NCI-H1105 treated with DMSO at 0.1 percent for 48 hours (cell line): ENCODE measurements around the gene MAPK4.
"Not testable (repeated sequence)": the region's sequence is repeated elsewhere in the genome, so short reads cannot be mapped to it uniquely, and the experiment has no call there.

Experiments
- DNase-seq: peaks from one replicate; lab custom pipeline; 2025; lab: John Stamatoyannopoulos, UW

Gene MAPK4

DNA sequence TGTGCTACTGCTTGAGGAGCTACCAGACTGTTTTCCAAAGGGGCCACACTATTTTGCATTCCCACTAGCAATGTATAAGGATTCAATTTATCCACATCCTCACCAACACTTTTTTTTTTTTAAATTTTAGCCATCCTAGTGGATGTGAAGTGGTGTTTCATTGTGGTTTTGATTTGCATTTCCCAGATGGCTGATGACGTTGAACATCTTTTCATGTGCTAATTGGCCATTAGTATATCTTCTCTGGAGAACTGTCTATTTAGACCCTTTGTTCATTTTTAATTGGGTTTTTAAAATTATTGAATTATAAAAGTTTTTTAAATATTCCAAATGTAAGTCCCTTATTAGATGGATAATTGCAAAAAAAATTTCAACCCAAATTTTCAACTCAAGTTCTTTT, 121.1 kb downstream of the MAPK4 start:
- DNase-seq = no peak

DNA sequence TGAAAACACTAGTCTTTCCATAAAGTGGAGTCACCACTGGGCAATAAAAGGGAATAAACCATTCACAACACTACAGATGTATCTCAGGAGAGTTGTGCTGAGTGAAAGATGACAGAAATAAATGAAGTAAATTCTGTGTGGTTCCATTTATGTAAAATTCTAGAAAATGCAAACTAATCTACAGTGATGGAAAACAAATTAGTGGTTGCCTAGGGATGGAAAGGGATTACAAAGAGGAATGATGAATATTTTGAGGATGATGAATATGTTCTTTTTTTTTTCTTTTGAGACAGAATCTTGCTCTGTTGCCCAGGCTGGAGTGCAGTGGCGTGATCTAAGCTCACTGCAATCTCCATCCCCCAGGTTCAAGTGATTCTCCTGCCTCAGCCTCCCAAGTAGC, 123.0 kb downstream of the MAPK4 start:
- DNase-seq = no peak

DNA sequence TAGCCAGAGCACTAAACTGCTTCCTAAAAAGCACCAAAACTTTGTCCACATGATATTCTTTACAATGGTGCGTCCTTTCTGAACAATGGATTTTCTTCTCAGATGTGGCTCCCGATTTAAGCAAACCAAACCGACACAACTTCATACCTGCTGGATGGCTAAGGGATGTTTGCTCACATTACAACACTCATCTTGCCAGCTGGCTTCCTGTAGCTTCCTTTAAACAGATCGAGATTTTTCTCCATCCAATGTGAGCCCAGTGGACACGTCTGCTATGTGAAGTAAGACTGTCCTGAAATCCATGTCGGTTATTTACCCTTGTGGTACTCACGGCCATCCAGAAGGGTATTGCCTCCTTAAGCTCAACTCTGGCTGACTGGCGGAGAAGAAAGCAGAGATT, 126.5 kb downstream of the MAPK4 start:
- no peak for DNase-seq

DNA sequence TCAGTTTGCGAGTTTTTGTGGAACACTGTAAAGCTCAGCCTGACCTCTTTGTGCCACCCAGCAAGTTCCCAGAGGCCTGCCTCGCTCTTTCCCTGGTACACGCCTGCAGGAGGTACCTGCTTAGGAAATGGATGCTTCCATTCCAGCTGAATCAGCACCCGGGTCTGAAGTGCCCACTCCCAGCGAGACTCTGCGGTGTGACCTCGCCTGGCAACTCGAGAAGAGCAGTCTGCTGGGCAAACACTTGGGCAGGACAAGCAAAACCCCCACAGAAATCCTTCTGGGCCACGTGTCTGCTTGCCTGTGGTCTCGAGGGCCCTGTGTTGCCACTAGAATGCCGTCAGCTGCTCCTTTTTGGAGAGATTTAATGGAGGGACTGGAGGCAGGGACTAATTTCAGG, 127.6 kb downstream of the MAPK4 start:
- DNase-seq = no peak

DNA sequence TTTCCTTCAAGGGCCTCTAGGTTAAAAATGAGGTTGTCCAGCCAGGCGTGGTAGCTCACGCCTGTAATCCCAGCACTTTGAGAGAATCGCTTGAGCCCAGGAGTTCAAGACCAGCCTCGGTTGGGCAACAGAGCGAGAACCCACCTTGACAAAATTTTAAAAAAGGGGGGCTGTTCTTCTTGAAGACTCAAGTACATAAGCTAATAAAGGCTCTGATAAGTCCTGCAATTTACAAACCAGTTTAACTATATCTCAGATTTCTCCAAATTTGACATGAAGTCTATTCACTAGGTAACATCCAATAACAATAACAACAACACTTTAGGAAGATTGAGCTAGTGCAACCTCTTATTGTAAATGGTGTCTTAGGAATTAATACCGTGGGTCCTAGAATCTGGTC, 129.7 kb downstream of the MAPK4 start:
- DNase-seq = no peak

DNA sequence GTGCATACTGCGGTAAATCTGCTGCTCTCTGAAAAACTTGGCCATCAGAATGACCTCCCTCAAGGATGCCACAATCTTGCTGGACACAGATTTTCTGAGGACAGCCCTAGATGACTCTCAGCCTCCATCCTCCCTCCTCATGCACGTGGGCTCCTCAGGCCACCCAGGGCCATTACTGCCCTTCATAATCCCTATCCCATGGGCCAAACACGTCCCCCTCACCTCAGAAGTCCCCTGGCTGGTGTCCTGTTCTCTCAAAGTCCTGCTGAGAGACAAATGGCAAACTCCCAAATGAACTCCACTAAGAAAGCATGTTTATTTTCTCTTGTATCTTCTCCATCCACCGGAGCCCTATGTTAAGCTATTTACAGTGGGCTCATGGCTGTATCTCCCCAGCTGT, 134.3 kb downstream of the MAPK4 start:
- no peak for DNase-seq

DNA sequence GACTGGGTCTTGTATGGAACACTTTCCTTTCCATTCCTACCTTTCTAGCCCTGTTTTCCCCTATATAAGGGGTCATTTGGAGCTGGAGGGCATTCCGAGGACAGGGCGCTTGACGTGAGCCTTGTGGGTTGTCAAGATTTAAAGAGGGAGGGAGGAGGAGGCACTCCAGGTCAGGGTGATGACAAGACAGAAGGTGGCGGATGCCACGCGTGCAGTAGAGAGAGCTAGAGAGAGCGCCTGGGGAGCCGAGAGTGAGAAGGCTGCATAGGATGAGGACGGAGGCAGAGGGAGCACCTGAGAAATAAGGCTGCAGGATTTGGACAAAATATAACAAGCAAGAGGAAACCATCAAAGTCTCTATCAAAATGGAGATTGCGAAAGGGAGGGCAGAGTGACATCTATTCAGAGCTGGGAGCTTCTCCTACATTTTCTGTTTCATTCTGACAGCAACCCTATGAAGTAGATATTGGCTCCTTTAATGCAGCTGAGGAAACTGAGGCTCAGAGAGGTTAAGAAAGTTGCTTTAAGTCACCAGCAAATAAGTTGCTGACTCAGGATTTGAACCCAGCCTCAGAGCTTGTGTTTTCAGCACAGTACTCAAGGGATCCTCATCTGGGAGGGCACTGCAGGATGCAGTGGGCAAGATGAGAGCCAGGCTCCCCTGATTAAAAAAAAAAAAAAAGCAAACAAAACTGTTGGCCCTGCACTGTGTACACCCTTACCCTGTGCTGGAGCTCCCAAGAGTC, 135.7 kb downstream of the MAPK4 start:
- DNase-seq = no peak

DNA sequence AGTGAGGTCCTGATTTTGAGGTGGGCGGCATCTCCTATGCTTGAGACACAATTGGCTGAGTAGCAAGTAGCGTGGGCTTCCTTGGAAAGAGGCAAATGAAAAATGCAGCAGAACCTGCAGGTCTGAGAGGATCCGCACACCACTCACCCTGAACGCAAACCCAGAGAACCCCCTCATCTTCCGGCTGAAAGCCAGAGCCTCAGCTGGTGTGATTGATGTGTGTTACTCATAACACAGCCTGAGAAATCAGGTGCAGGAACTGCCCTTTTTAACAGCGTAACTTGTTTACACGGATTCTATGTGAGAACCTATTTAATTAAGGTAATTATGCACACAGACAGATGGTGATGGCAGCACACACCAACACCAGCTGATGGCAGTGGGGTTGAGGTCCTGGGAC, 136.5 kb downstream of the MAPK4 start:
- DNase-seq = no peak

DNA sequence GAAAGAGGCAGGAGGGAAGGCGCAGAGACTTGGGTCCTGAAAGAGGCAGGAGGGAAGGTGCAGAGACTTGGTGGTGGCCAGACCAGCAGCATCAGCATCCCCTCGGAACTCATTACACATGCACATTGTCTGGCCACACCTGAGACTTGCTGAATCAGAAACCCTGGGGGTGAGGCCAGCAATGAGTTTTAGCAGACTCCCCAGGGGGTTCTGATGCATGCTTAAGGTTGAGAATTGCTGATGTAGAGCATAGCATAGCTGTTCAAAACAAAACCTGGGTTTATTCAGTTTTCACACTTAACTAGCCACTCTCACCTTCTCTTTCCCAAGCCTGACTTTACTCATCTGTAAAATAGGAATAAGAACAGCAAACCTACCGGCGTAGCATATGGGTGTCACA, 137.0 kb downstream of the MAPK4 start:
- DNase-seq = no peak

DNA sequence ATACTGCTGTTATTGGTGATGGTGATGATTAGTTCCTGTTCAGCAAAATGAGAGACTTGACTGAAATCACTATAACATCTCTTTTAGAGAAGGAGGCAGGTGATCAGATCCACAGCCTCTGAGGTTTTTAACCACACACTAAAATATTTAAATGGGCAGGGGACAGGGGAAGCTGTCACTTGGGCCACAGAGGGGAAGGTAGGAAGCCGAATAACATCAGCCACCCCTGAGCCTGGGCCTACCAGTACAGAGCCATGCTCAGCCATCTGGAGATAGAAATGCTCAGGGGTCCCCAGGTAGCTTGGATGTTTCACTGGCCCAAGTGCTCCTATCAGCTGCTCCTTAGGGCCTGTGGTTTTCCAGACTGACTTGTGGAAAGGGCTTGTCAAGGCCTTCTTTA, 137.6 kb downstream of the MAPK4 start:
- DNase-seq = no peak

DNA sequence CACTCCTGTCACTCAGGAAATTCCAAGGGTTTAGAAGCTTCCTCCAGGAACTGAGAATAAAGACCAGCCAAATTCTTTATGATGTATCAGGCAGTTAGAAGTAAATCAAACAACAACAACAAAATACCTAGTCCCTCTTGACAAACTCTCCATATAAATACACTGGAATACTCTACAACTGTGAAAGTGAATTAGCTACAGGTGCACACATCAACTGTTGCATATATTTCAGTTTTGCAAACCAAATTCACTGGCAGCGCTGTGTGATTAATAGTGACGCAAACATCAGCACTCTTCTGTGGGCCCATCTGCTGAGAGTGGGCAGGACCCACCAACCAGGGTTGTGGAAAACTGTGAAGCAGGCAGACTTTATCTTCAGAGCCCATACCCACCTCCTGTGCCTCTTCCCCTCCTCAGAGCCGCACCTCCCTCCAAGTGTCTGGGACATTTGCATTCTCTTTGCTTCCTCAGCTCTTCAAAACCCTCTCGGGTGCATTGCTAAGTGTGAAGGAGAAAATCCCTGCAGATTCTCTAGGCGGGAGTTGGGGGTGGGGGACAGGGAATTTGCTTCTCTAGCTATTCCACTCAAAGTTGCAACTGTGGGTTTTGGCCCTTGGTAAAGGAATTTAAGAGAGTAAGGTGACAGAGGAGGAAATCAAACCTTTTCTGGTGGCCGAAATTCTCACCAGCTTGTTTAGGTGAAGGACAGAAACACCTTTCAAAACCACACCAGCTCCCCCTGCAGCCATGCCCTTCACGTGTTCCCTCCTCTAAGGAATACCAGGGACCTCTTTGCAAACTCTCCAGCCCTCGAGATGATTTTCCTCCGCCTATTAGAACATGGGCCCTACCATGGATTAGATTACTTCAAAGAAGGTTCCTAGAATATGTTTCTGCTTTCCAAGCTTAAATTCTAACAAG, 140.6 kb downstream of the MAPK4 start:
- no peak for DNase-seq

DNA sequence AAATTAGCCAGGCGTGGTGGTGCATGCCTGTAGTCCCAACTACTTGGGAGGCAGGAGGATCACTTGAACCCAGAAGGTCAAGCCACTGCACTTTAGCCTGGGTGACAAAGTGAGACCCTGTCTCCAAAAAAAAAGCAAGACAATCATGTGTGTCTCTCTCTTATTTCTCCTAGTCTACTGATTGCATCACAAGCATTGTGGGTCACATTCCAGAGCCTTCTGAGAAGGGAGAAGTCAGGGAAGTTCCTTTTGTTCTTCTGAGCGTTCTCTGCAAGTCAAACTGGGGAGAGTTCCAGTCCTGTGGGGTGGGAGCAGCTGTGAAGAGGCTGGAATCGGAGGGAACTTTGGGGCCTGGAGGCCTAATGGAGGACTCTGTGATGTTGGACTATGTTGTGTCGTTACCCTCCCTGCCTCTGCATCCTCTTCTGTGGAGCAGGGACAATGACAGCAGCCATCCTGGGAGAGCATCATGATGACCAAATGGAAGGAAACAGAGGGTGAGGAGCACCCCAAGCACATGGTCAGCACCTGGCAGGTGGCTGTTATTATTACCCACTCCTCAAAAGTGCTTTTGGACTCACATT, 144.6 kb downstream of the MAPK4 start:
- no peak for DNase-seq

DNA sequence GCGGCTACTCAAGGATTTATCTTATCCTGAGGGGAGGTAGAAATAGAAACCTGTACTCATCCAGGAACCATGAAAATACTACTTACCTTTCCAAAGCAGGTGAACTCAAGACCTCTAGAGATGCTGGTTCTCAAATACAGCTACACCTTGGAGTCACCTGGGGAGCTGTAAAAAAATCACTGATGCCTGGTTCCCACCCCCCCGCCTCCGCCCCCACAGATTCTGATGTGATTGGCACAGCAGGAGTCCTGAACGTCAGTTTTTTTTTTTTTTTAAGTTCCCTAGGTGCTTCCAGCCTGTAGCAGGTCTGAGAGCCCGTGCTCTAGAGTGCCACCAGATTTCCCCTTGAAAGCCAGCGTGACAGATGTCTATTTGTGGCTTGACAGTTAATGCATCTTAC, 146.3 kb downstream of the MAPK4 start:
- peak; percentile 98 for DNase-seq

DNA sequence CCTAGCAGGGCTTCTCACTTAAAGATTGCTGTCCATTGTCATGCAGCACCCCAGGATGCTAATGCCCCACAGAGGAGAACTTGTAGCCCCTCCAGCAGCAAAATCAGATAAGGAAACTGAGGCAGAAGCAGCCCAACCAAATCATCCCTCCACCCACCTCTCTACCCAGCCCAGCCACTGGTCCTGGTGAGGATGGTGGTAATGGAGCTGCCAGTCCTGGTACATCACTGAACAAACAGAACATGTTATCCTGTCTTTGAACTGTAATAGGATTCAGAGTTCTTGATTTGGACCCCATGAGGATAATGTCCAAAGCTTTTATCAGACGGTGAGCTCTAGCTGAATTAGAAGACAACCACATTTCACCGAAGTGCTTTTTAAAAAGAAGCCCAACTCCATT, 146.8 kb downstream of the MAPK4 start:
- DNase-seq = no peak

DNA sequence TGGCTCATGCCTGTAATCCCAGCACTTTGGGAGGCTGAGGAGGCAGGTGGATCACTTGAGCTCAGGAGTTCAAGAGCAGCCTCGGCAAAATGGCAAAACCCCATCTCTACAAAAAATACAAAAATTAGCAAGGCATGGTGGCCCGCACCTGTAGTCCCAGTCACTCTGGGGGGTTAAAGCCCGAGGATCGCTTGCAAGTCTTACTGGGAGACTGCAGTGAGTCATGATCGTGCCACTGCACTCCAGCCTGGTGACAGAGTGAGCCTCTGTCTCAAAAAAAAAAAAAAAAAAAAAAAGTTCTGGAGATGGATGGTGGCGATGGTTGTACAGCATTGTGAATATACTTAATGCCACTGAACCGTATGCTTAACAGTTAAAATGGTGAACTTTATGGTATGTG, 147.4 kb downstream of the MAPK4 start:
- not testable (repeated sequence) for DNase-seq

DNA sequence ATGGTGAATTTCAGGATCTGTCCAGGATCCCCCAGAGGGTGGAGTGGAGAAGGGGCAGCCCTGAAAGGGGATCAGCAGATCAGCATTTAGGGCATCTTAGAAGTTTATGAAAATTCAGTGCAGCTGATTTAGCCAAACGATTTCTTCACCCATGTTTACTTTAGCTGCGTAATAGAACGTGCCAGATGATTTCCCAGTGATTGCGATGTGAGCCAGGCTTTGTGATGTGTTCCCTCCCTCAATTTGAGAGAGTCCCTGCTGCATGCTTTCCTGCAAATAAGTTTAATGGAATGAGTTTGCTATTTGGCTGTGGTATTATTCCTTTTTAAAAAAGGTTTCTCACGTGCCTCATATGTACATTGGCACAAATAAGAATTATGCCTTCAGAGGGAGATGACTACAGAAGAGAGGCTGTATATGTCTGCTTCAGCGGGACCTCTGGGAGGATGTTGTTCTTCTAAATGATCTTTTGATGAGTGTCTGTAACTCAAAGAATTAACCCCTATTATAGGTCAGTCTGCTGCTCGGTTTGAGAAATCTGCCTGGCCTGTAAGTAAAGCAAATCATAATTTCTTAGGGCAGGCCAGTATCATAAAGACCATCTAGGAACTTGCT, 148.1 kb downstream of the MAPK4 start:
- peak; percentile 41 for DNase-seq

DNA sequence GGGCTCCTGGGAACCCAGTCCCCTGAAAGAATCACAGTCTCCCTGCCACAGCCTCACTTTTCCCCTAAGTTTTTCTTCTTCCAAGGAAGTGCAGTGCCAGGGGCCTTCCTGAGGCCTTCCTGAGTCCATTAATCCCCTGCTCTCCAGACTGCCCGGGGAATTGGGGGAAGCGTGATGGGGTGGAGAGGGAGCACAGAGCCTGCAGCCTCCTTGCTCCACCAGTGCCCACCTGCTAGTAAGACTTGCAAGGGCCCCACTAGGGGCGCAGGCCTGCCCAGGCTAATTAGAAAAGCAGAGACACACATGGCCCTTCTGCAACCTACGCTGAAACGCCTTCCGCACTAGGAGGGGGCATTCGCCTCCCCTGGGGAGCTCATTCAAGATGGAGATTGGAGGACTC, 149.3 kb downstream of the MAPK4 start:
- no peak for DNase-seq

DNA sequence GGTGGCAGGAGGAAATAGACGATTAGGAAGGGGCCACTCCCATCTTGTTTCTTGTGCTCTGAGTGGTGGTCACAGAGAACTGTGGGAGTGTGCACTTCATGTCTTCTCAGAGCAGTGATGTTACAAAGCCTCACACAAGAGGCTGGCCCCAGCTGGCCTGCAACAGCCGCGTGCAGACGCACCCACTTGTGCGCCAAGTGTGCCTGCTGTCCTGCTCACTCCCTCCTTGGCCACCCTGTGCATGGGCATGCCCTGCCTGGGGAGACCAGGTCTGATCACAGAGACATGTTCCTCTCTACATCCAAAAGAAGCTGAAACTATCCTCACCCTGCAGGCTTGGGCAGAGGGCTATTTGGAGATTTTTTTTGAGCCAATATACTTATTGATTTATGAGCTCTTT, 151.5 kb downstream of the MAPK4 start:
- DNase-seq = peak; percentile 96

DNA sequence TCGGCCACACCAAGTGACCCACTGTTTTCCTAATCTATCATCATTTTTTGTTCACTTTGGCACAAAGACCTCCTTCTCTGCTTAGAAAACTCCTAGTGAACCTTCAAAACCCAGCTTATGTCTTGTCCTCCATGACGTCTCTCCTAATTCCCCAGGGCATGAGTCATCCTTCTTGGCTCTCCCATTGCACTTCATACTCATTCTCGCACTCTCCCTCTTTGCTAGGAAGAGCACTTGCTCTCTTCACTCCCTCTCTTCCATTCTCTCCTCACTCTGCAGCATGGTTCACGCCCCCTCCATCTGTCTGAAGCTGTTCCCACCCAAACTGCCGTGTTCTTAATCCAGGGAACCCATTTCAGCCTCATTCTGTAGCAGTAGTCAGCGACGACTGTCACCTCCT, 156.0 kb downstream of the MAPK4 start:
- no peak for DNase-seq

DNA sequence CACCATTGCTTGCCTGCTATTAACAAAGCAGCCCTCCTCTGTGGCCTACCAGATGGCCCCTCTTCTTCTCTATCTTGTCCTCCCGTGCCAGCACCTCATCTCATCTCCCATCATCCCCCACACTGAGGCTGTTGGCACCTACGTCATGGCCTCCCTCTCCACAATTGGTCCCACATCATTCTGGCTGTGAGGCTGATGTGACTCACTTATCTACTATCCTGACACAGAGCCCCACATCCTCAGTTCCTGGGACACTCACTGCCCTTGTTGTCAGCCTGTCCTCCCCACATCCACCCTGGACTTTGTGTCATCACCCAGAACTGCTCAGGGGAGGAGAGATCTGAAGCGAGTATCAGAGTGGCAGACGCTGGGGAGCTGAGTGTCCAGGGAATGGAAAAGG, 157.0 kb downstream of the MAPK4 start:
- DNase-seq = no peak

DNA sequence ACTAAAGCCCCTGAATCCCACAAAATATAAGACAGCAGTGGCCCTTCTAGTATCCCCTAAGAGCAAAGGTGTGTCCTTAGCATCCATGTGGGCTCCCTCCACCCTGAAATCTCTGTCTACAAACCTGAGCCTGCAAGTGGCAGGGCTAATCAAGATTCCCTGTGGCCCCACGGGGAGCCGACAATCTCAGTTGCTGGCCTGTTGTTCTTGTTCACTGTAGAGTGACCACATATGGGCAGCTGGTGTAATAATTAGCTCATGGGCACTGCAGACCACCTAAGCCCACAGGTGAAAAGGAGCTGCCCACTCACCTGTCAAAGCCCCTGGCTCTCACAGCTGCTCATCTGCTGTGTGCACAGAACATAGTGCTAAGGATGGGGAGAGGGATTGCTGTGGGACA, 157.7 kb downstream of the MAPK4 start:
- no peak for DNase-seq

DNA sequence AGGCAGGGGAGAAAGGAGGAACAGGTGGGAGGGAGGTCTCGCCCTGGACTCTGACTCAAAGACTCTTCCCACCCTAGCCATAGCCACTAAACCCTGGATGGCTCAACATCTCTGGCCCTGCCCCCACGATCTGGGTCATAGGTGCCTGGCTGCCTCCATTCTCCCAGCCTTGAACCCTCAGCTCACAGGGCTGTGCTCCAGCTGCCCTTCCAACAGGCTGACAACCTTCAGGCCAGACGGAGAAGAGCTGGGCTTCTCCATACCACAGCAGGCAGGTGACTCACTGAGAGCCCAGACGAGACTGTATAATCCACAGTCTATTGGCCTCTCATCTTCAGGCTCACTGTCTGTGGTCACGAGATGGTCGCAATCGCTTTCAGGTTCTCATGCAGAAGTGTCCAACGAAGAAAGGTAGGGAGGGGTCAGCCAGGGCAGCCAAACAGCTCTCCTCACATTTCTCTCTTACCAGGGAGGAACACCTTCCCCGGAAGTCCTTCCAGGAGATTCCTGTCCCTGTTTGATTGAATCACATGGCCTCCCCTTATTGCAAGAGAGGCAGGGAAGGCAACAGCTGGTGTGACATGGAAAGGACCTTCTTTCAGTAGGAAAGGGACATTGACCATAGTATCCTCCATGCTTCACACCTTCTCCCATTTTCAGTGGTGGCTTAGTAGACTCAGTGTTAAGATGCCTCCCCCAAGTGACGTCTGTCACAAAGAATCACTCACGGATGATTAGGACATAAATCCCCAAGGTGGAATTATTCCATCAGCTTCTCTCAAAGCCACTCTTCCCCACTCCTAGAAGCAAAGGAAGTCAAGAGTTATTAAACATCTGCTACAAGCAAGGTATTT, 159.8 kb downstream of the MAPK4 start:
- no peak for DNase-seq
